HepG2 (cell line): ENCODE data around the gene MST1. TPM values are rescaled to one million over a fixed set of nuclear protein-coding genes. Genes with fewer than 3 reads are reported as not detected.
A peak's percentile ranks its signal among the peaks of the same experiment; 100 is the strongest.

Source experiments
- ATAD3A ChIP-seq: sonication (generic); formaldehyde crosslinking; IDR thresholded peaks from 2 replicates; pipeline ENCODE4 v1.4.0; 2020; ENCODE audit warnings: missing genetic modification reagents
- CREB3 ChIP-seq: sonication (generic); formaldehyde crosslinking; IDR thresholded peaks from 2 replicates; pipeline ENCODE4 v1.5.0; 2020; ENCODE audit warnings: missing genetic modification reagents
- PCBP1 ChIP-seq: fragments of 200-400 bp; formaldehyde crosslinking; IDR thresholded peaks from 2 replicates; pipeline ENCODE4 v1.6.1; 2017; ENCODE audit warnings: mild to moderate bottlenecking, low read depth, low read length, borderline replicate concordance
- SIX1 ChIP-seq: sonication (generic); formaldehyde crosslinking; IDR thresholded peaks from 2 replicates; pipeline ENCODE4 v1.4.0; 2020; ENCODE audit warnings: missing genetic modification reagents, borderline replicate concordance
- ZEB1 ChIP-seq: IDR thresholded peaks from 2 replicates; pipeline ENCODE4 v1.6.1; 2012; ENCODE audit warnings: mild to moderate bottlenecking, low read depth, inconsistent platforms; ENCODE audit not compliant: insufficient replicate concordance
- ZNF180 ChIP-seq: sonication (generic); formaldehyde crosslinking; IDR thresholded peaks from 2 replicates; pipeline ENCODE4 v1.4.0; 2020; ENCODE audit warnings: low read depth, missing genetic modification reagents, borderline replicate concordance
- ZNF414 ChIP-seq: sonication (generic); formaldehyde crosslinking; IDR thresholded peaks from 2 replicates; pipeline ENCODE4 v1.5.0; 2020; ENCODE audit warnings: missing genetic modification reagents
- ZNF510 ChIP-seq: sonication (generic); formaldehyde crosslinking; IDR thresholded peaks from 2 replicates; pipeline ENCODE4 v1.4.0; 2020; ENCODE audit warnings: low read depth, mild to moderate bottlenecking, missing genetic modification reagents
- ZNF513 ChIP-seq: sonication (generic); formaldehyde crosslinking; conservative IDR thresholded peaks from 2 replicates; pipeline ENCODE4 v1.5.0; 2020; ENCODE audit warnings: missing genetic modification reagents
- ZNF580 ChIP-seq: IDR thresholded peaks from 2 replicates; pipeline ENCODE4 v1.6.1; 2016; ENCODE audit warnings: low read depth, borderline replicate concordance
- ZNF7 ChIP-seq: IDR thresholded peaks from 2 replicates; pipeline ENCODE4 v1.6.1; 2016; ENCODE audit warnings: missing biosample characterization, missing genetic modification reagents
- polyA plus RNA-seq, 8 experiments: library from polyadenylated mRNA; depleted of rRNA in 3 of 8; stranded (reverse) in 7 of 8; unstranded in 1 of 8; fragments of >200 nt; fragmentation: Illumina TruSeq in 4 of 8; extraction: Trizol in 4 of 8; gene quantifications; 2 replicates each; pipeline versions ENCODE4 v1.2.1 to v1.2.3, GENCODE V29; 2011 to 2016; ENCODE audit warnings: low read depth in 4 of 8, missing spikeins in 1 of 8, mixed read lengths in 1 of 8; ENCODE audit not compliant: insufficient read depth in 1 of 8
- total RNA-seq, 5 experiments: library from RNA; depleted of rRNA; stranded (reverse); fragments of >200 nt; fragmentation: Illumina TruSeq; extraction: Trizol; gene quantifications; 2 replicates each; pipeline ENCODE4 v1.2.3, GENCODE V29; 2016; ENCODE audit warnings: low read depth in 1 of 5
- TF ChIP-seq, protein P1 (sequence below): sonication (generic); formaldehyde crosslinking; IDR thresholded peaks from 2 replicates; pipeline ENCODE4 v1.8.0; 2022; ENCODE audit warnings: missing genetic modification reagents, mild to moderate bottlenecking, inconsistent platforms, borderline replicate concordance
- TF ChIP-seq, protein P2 (sequence below), 2 experiments: sonication (generic) in 1 of 2; formaldehyde crosslinking in 1 of 2; IDR thresholded peaks; 2 replicates each; pipeline versions ENCODE4 v1.4.0 to v1.6.1; 2018 to 2020; ENCODE audit warnings: missing genetic modification reagents in 2 of 2, borderline replicate concordance in 1 of 2, low read depth in 1 of 2, mild to moderate bottlenecking in 1 of 2, missing biosample characterization in 1 of 2

The MST1 gene
- total and polyA plus RNA-seq, 2 of the 13 experiments (the other 11 are each of a cell fraction or from before 2014, with no cell fraction given) = 189 to 452 TPM

- TF ChIP-seq, protein P1, sequence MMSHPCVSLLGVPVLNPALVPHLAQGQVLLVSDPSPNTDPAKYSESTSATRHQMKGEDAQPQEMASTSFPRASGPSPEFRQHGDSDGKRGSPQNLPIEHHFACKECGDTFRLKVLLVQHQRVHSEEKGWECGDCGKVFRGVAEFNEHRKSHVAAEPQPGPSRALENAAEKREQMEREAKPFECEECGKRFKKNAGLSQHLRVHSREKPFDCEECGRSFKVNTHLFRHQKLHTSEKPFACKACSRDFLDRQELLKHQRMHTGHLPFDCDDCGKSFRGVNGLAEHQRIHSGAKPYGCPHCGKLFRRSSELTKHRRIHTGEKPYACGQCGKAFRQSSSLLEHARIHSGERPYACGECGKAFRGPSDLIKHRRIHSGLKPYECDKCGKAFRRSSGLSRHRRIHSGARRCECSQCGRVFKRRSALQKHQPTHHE (CRISPR knock-in tag) = no peak
- TF ChIP-seq ZNF414 (CRISPR knock-in tag) (0 out of 2 replicates have a peak, but pooled peaks have one; percentile 34), ZNF513 (CRISPR knock-in tag) (no peak), ATAD3A (no peak), PCBP1 (no peak), ZNF580 (CRISPR knock-in tag) (no peak; the same call in 1 of the 2 replicates), ZNF510 (CRISPR knock-in tag) (no peak), ZEB1 (no peak), ZNF180 (CRISPR knock-in tag) (no peak), CREB3 (CRISPR knock-in tag) (no peak), SIX1 (no peak; the same call in 1 of the 2 replicates), ZNF7 (no peak)
- TF ChIP-seq, protein P2, sequence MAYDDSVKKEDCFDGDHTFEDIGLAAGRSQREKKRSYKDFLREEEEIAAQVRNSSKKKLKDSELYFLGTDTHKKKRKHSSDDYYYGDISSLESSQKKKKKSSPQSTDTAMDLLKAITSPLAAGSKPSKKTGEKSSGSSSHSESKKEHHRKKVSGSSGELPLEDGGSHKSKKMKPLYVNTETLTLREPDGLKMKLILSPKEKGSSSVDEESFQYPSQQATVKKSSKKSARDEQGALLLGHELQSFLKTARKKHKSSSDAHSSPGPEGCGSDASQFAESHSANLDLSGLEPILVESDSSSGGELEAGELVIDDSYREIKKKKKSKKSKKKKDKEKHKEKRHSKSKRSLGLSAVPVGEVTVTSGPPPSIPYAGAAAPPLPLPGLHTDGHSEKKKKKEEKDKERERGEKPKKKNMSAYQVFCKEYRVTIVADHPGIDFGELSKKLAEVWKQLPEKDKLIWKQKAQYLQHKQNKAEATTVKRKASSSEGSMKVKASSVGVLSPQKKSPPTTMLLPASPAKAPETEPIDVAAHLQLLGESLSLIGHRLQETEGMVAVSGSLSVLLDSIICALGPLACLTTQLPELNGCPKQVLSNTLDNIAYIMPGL (CRISPR knock-in tag; IDR thresholded peaks at IDR 0.05; ENCODE audit: borderline replicate concordance in 1 of 2, low read depth in 1 of 2) = peak; percentile 74 to 75; a peak in 3 of 4 replicates
Measured at GRCh38 chr3:49671291-49672288, 17.7 kb downstream of the MST1 start (continued).
